Pons (tissue), 1 donor: ENCODE results near the gene NUP42.
"Not testable (repeated sequence)": the region's sequence is repeated elsewhere in the genome, so short reads cannot be mapped to it uniquely, and the experiment has no call there.

Source experiments
- DNase-seq: peaks from one replicate; pipeline ENCODE4 v3.0.0-alpha.2; 2016; ENCODE audit warnings: low spot score

NUP42 gene, protein sequence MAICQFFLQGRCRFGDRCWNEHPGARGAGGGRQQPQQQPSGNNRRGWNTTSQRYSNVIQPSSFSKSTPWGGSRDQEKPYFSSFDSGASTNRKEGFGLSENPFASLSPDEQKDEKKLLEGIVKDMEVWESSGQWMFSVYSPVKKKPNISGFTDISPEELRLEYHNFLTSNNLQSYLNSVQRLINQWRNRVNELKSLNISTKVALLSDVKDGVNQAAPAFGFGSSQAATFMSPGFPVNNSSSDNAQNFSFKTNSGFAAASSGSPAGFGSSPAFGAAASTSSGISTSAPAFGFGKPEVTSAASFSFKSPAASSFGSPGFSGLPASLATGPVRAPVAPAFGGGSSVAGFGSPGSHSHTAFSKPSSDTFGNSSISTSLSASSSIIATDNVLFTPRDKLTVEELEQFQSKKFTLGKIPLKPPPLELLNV

DNA sequence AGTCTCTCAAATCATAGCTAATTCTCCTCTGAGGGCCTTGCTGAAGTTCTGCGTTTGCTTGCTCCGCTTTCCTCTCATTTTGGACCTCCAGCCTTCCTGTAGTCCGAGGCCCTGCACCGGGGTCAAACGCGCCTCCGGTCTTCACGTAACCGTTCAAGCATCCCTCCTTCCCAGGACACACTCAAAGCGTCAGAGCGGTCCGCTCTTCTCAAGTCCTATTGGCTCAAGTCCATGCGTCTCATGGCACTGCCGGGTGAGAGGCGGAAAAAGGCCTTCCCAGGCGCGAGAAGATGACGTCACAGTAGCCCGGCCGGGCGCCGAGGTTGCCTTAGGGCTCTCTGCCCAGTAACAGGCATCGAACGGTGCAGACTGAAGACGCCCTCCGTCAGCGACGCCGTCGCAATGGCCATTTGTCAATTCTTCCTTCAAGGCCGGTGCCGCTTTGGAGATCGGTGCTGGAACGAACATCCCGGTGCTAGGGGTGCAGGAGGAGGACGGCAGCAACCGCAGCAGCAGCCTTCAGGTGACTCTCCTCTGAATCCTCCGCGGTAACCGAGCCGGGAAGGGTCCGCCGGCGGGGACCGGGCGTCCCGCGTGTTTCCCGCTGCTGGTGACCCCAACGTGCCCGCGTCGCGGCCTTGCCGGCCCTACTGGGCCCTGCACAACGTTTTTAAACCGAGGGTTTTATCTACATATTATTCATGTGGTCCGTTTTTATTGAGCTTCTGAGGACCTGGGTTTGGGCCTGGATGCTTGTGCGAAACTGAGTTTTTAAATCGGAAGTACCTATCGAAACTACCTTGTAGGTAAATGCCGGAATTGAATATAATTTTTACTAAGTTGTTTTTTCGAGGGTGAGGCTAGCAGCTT, at the start of gene NUP42:
NUP42 (plus strand) TSS at position 365 of the 870 bp plus-strand sequence; CDS start at position 403, 38 bp downstream.
- peak; percentile 98 for DNase-seq

DNA sequence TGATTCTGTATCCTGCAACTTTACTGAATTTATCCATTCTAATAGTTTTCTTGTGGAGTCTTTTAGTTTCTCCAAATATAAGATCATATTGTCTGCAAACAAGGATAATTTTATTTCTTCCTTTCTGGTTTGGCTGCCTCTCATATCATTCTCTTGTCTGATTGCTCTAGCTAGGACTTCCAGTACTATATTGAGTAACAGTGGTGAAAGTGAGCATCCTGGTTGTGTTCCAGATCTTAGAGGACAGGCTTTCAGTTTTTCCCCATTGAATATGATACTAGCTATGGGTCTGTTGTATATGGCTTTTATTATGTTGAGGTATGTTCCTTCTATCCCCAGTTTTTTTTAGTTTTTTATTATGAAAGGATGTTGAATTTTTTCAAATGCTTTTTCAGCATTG, 48.1 kb upstream of the NUP42 start:
- DNase-seq: no peak

DNA sequence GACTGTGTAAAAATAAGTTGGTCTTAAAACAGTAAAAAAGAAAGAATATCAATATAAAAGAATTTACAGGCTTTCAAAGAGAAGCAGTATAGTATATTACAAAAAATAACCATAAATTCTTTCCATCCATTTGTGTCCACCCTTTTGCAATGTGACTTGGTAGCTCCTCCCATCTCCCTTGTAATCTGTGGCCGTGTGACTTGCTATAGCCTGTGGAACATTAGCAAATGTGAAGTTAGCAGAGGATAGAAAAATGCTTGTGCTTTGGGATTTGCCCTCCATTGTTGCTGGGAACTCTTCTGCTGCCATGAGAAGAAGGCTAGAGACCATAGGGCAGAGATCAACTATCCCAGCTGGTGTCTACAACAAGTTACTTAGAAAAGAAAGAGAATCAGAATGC, 46.1 kb upstream of the NUP42 start:
- no peak for DNase-seq

DNA sequence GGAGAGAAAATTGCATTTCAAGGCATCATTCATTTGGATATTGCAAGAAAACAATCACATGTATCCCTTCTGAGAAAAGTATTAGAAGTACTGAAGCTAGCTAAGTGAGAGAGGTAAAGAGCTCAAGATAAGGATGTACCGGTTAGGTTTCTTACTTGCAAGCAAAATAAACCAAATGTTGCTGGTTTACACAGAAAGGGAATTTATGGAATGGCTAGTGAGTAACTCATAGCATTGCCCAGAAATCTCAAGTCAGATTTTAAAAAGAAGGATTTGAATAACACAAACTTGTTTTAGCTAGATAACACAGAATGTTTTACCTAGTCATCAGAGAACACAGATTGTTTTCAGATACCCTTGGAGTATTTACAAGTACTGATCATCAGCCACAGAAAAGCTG, 45.6 kb upstream of the NUP42 start:
- no peak for DNase-seq

DNA sequence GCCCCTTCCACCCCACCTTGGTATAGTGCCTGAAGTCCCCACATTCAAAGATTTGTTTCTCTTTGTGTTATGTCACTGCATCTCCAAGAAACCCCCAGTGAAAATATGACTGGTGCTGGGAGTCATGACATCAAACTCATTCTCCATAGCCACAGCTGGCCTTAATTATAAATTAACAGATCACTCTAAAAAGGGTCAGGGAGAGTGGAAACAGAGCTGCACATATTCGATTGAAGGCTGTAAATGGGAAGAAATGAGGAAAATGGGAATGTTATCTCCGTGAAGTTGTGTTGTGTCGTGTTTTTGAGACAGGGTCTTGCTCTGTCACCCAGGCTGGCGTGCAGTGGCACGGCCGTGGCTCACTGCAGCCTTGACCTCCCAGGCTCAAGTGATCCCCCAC, 24.2 kb upstream of the NUP42 start:
- DNase-seq: no peak

DNA sequence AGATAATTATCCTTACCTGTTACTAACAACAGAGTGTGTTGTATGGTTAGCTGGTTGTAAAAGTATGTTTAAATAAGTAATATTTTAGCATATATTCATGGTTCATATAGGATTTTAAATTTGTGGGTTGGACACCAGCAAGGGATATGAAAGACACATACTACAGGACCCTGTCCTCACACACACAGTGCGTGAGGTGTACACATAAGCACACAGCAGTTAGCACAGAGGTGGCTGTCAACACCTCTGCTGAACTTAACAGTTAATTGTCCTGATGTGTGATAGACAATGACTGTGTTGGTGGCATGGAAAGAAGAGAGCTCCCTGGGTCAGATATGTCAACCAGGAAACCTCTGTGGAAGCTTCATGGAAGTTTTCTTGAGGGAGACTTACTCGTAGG, 23.3 kb upstream of the NUP42 start:
- no peak for DNase-seq

DNA sequence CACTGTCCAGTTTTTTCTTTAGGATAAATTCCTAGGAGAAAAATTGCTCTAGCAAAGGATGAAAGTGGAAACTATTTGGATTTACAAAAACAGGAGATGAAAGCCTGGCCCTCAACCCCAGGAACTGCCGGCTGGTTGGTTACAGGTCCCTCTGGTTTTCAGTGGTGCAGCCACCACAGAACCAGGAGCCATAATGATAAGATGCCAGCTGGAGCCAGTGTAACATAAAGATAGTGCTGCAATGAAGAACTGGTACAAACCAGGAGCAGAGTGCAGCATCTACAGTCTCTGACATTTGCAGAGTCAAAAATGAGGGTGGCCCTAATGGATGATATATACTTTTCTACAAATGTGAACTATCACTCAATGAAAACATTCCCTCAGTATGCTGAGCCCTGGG, 20.4 kb upstream of the NUP42 start:
- DNase-seq: no peak

DNA sequence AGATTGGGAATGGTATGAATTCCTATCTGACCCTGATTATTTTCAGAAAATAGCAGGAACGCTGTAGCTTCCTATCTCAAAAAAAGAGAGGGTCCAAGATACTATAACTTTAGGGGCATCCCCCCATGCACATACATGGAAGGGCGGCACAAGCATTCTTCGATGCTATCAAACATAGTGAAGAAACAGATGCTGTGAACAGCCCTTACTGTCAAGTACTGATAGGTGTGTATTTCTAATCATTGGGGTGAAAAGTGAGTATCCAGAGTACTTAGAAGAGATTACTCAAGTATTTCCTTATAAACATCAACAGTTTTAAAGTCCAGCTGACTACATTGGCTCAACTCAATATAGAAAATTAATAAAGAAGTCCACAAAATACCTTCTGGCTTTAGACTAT, 17.0 kb upstream of the NUP42 start:
- DNase-seq: no peak

DNA sequence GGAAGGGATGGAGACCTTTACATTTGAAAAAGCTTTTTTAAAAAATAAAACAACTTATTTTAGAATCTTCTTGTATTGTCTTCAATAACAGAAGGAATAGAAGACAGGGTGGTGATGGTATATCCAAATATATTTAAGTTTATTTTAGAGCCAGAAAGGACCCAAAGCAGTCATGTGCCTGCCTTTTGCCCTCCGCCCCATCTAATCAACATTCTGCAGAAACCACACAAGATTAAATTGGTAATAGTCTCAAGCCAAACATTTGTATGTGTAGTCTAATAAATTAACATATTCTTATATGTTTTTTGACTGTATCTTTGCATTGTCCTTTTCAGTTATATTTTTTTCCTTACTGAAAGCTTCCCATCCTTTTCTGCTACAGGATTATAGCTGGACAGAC, 16.5 kb upstream of the NUP42 start:
- DNase-seq: no peak

DNA sequence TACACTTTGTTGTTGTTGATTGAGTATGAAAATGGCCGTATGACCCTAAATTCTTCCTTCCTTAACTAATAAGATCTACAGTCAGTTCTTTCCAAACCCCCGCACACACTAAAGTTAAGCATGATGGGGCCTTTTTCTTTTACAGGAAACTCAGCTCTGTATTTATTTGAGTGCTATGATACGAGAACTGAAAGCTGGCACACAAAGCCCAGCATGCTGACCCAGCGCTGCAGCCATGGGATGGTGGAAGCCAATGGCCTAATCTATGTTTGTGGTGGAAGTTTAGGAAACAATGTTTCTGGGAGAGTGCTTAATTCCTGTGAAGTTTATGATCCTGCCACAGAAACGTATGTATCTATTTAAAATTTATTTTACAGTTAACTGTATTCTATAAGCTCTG, 14.2 kb upstream of the NUP42 start:
- DNase-seq: no peak

DNA sequence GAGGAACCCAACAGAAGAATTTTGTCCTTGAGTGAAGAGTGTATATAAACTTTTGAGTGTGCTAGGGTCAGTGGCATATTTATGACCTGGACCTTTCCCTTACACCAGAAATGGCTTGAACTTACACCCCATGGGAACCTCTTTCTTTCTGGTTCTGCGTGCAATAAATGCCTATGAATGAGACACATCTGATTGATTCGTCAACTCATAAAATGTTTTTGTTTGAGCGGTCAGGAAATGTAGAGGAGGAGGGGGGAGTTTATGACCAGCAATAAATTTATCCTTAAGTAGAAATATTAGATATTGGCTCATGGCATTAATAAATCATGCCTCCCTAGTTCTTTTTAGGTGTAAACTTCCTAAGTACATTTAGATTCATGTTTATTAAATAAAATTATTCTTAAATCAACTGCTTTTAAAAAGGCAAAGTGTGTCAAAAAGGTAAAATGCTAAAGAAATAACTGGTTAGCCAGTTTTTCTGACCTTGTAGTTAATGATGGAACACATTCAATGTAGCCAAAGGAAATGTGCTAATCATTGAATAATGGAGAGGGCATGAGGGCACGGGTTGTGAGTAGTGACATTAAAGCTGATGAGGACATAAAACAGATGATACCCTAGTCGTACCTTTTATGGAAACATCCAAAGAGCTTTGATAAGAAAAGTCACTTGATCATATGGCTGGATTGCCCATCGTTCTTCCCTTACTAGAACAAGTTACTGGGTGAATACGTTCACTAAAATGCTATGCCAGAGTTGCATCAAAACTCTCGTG, 13.6 kb upstream of the NUP42 start:
- no peak for DNase-seq

DNA sequence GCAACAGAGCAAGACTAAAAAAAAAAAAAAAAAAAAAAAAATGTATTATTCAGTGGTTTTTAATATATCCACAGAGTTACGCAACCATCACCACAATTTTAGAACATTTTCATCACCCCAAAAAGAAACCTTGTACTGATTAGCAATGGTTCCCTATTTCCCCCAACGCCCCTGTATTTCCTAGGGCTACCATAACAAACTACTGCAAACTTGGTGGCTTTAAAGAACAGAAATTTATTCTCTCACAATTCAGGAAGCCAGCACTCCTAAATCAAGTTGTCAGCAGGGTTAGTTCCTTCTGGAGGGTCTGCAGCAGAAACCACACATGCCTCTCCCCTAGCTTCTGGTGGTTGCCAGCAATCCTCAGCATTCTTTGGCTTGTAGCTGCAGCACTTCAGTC, 5.9 kb upstream of the NUP42 start:
- no peak for DNase-seq

DNA sequence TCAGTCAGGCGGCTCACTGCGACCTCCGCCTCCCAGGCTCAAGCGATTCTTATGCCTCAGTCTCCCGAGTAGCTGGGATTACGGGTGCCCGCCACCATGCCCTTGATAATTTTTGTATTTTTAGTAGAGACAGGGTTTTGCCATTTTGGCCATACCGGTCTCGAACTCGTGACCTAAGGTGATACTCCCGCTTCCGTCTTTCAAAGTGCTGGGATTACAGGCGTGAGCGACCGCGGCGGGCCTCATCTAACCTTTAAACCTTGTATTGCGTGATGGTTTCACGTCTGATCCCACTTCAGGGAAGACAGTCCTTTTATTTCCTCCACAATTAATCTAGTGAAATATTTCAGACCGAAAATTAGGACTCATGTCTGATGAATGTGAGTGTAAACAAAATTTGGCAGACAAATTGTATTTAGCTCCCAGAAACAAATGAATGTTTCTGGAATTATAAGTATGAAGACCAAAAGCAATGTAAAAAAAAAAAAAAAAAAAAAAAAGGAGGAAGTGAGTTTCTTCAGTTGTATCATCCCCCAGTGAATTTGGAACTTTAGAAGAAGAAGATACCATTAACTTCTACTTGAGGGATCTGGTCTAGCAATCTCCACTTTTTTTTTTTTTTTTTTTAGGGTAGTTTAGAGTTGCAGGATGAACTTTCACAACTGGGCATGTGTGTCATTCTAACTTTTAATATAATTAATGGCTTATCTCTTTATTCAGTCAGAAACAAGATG, 1.6 kb downstream of the NUP42 start:
- no peak for DNase-seq

DNA sequence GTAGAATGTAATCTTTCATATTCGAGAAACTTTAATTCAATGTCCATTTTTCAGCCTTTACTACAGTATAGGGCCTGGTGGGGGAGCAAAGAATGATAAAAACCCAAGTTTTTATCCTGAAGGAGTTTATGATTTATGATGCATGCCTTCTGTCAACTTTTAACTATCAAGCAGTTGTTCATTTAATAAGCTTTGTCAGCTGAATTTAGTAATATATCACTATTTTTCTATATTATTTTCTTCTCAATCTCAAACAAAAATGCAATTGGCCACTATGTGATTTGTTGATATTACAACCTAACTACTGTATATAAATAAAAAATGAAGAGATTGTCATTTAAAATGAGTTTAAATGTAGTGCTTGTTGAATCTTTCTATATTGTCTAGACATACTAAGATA, 2.4 kb downstream of the NUP42 start:
- no peak for DNase-seq

DNA sequence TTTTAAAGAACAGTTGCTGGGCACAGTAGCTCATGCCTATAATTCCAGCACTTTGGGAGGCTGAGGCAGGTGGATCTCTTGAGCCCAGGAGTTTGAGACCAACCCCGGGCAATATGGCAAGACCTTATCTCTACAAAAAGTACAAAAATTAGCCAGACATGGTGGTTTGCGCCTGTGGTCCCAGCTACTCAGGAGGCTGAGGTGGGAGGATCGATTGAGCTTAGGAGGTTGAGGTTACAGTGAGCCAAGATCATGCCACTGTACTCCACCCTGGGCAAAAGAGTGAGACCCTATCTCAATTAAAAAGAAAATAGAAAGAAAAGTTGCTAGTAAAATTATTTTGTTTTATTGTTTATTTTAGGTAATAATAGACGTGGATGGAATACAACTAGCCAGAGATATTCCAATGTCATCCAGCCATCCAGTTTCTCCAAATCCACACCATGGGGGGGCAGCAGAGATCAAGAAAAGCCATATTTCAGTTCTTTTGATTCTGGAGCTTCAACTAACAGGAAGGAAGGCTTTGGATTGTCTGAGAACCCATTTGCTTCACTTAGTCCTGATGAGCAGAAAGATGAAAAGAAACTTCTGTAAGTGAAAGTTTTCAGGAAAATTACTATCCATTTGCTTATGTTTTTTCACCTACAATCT, 3.0 kb downstream of the NUP42 start:
- DNase-seq: peak; percentile 83

DNA sequence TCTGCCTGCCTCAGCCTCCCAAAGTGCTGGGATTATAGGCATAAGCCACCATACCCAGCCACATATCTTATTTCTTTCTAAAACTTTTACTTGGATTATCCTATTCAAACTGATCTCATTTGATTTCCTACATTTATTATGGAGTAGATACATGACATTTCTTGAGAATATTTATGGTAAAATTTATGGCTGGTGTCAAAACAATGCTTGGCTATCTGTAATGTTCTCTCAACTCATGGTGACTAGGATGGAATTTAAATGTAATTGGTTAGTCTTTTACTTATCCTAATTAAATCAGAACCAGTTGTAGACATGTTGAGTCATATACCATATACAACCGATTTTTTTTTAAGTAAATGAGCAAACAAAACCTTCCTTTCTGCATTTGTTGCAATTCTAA, 4.1 kb downstream of the NUP42 start:
- no peak for DNase-seq

DNA sequence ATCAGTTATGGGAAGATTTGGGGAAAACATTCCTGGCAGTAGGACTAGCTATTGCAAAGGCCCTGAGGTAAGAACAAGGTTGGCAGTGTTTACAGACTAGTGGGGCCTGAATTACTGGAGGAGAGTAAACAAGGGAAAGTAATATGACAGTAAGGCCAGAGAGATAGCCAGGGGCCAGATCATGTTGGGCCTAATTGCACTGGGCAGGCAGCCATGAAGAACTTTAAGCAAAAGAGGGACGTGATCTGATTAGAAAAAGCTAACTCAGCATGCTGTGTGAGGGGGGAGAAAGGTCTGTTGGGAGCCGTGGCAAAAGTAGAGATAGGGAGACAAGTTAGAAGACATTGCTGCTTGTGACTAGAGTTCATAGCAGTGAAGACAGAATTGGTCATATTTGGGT, 9.2 kb downstream of the NUP42 start:
- DNase-seq: no peak

DNA sequence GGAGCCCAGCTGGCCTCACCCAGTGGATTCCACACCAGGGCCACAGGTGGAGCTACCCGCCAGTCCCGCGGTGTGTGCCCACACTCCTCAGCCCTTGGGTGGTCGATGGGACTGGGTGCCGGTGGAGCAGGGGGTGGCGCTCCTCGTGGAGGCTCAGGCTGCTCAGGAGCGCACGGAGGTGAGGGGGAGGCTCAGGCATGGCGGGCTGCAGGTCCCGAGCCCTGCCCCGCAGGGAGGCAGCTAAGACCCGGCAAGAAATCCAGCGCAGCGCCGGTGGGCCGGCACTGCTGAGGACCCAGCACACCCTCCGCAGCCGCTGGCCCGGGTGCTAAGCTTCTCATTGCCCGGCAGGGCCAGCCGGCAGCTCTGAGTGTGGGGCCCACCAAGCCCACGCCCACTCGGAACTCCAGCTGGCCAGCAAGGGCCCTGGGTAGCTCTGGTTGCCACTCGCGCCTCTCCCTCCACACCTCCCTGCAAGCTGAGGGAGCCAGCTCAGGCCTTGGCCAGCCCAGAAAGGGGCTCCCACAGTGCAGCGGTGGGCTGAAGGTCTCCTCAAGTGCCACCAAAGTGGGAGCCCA, 11.9 kb downstream of the NUP42 start:
- not testable (repeated sequence) for DNase-seq

DNA sequence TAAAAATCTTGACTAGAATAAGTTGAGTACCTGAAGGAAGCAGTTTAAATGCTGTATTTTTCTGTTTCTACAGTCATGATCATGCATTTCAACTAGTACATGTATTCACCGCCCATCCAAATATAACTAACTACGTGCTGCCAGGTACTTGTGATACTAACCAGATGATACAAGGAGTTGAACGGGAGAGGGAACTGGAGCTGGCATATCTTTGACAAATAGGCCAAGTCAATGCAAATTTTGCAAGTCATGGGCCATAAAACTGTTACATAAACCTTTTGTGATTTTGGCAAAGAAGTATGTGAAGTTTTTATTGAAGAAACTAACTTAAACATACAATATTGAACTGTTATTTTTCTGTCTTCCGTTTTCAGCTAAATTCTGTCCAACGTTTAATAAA, 14.5 kb downstream of the NUP42 start:
- no peak for DNase-seq

DNA sequence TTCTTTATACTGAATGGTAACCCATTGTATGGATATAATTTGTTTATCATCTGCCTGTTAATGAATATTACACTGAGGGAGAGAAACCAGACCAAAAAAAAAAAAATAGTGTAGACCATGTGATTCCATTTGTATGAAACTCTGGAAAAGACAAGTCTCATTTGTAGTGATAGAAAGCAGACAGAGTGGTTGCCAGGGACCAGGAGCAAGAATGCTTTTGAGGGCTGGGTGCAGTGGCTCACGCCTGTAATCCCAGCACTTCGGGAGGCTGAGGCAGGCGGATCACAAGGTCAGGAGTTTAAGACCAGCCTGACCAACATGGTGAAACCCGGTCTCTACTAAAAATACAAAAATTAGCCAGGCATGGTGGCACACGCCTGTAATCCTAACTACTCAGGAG, 15.9 kb downstream of the NUP42 start:
- DNase-seq: not testable (repeated sequence)

DNA sequence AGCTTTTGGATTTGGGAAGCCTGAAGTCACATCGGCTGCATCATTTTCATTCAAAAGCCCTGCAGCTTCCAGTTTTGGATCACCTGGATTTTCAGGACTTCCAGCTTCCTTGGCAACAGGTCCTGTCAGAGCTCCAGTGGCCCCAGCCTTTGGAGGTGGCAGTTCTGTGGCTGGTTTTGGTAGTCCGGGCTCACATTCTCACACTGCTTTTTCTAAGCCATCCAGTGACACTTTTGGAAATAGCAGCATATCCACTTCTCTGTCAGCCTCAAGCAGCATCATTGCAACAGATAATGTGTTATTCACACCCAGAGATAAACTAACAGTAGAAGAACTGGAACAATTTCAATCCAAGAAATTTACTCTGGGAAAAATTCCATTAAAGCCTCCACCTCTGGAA, 18.5 kb downstream of the NUP42 start:
- no peak for DNase-seq
